Vagina (tissue), 2 donors: ENCODE results near the gene CRYBG1. TPM values are rescaled to one million over a fixed set of nuclear protein-coding genes. Genes with fewer than 3 reads are reported as not detected.

Experiments
- DNase-seq, 2 donors: peaks; one replicate each; pipeline ENCODE4 v3.0.0-alpha.2; 2017; ENCODE audit errors: extremely low spot score in 2 of 2
- H3K27ac ChIP-seq: fragments of 200-600 bp; sonication (generic); one replicate; pipeline ENCODE4 v1.5.1; 2019
- H3K27me3 ChIP-seq: fragments of 200-600 bp; sonication (generic); one replicate; pipeline ENCODE4 v1.5.1; 2019
- H3K36me3 ChIP-seq, 2 donors: fragments of 200-600 bp; sonication (generic); one replicate each; pipeline ENCODE4 v1.5.1; 2017 to 2019
- H3K4me1 ChIP-seq: fragments of 200-600 bp; sonication (generic); one replicate; pipeline ENCODE4 v1.5.1; 2019
- H3K4me3 ChIP-seq, 2 donors: fragments of 200-600 bp; sonication (generic); 1 replicate in 1 of 2; 2 replicates in 1 of 2; pipeline ENCODE4 v1.5.1; 2016 to 2019
- H3K9me3 ChIP-seq: fragments of 200-600 bp; sonication (generic); one replicate; pipeline ENCODE4 v1.5.1; 2019
- POLR2A ChIP-seq, 2 donors: fragments of 450-650 bp; IDR thresholded peaks; one replicate each; pipeline ENCODE4 v1.6.1; 2017; ENCODE audit warnings: antibody characterized with exemption in 2 of 2, mild to moderate bottlenecking in 2 of 2, moderate library complexity in 2 of 2
- POLR2AphosphoS5 ChIP-seq, 2 donors: sonication (generic); formaldehyde crosslinking; IDR thresholded peaks; one replicate each; pipeline ENCODE4 v1.9.0; 2017; ENCODE audit warnings: antibody characterized with exemption in 2 of 2, mild to moderate bottlenecking in 2 of 2, low read depth in 1 of 2; ENCODE audit not compliant: insufficient read depth in 1 of 2
- intact Hi-C: fragments of 100-400 bp; cut with DNase I; formaldehyde crosslinking; loops from one replicate; pipeline ENCODE4 v1.15.1; 2023
- small RNA-seq: library from RNA; depleted of rRNA; stranded (forward); fragments of <200 nt; gene quantifications from one replicate; pipeline ENCODE3, GENCODE V24; 2016
- total RNA-seq: library from RNA; depleted of rRNA; stranded (reverse); fragments of >200 nt; gene quantifications from one replicate; pipeline ENCODE4 v1.2.3, GENCODE V29; 2016
- TF ChIP-seq, protein P1 (sequence below), 3 experiments: fragments of 450-650 bp in 2 of 3; fragments of 200-600 bp in 1 of 3; sonication (generic) in 1 of 3; IDR thresholded peaks; one replicate each; pipeline ENCODE4 v1.5.1; 2017 to 2019; ENCODE audit warnings: antibody characterized with exemption in 3 of 3, mild to moderate bottlenecking in 2 of 3, moderate library complexity in 2 of 3

The CRYBG1 gene
- total RNA-seq, 1 donor from 2014 or later: 46.7 TPM

DNA sequence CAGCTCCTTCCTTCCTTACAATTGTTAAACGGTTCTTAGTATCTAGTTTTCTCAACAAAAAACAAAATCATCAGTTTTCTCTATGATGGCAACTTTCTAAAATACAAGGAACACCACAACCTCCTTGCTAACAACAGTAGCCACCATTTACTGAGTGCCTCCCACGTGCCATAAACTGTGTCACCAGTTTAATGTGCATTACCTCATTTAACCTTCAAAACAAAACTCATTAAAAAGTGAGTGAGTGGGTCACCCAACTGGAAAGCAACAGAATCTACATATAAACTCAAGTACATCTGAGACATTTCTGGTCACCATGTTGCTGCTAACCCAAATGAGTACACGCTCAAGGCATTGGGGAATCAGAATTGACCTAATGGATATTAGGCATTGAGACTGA, 257.8 kb downstream of the CRYBG1 start:
- Histone ChIP-seq H3K4me1 (no peaks in the 10 kb centered on the region), H3K27ac (no peak overlapping the region), H3K36me3 (no peaks in the 10 kb centered on the region), H3K4me3 (no peak overlapping the region), H3K27me3 (no peaks in the 10 kb centered on the region), H3K9me3 (no peaks in the 10 kb centered on the region)
- intact Hi-C loops: no loop called here
- TF ChIP-seq POLR2AphosphoS5 (IDR thresholded peaks at IDR 0.05; ENCODE audit: insufficient read depth in 1 of 2, low read depth in 1 of 2) (no peak), POLR2A (IDR thresholded peaks at IDR 0.05) (no peak)
- TF ChIP-seq, protein P1, sequence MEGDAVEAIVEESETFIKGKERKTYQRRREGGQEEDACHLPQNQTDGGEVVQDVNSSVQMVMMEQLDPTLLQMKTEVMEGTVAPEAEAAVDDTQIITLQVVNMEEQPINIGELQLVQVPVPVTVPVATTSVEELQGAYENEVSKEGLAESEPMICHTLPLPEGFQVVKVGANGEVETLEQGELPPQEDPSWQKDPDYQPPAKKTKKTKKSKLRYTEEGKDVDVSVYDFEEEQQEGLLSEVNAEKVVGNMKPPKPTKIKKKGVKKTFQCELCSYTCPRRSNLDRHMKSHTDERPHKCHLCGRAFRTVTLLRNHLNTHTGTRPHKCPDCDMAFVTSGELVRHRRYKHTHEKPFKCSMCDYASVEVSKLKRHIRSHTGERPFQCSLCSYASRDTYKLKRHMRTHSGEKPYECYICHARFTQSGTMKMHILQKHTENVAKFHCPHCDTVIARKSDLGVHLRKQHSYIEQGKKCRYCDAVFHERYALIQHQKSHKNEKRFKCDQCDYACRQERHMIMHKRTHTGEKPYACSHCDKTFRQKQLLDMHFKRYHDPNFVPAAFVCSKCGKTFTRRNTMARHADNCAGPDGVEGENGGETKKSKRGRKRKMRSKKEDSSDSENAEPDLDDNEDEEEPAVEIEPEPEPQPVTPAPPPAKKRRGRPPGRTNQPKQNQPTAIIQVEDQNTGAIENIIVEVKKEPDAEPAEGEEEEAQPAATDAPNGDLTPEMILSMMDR (IDR thresholded peaks at IDR 0.05): no peak
- no peak for DNase-seq

DNA sequence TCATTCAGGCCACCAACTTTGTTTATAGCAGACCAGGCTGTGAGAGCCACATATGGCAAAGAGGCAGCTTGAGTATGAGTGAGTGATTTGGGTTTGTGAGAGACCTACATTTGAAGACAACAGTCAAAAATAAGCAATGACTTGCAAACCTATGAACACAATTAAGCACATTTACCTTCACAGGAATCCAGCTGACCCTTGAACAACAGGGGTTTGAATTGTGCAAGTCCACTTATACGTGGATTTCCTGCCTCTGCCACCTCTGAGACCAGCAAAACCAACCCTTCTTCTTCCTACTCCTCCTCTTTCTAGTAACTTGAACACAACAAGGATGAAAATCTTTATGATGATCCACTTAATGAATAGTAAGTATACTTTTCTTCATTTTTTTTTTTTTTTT, 258.7 kb downstream of the CRYBG1 start:
- Histone ChIP-seq H3K27me3 (no peaks in the 10 kb centered on the region), H3K27ac (no peak overlapping the region), H3K36me3 (no peaks in the 10 kb centered on the region), H3K4me3 (no peak overlapping the region), H3K4me1 (no peaks in the 10 kb centered on the region), H3K9me3 (no peaks in the 10 kb centered on the region)
- intact Hi-C loops: no loop called here
- TF ChIP-seq POLR2AphosphoS5 (IDR thresholded peaks at IDR 0.05; ENCODE audit: insufficient read depth in 1 of 2, low read depth in 1 of 2) (no peak), POLR2A (IDR thresholded peaks at IDR 0.05) (no peak)
- TF ChIP-seq, protein P1 (IDR thresholded peaks at IDR 0.05): no peak
- no peak for DNase-seq

DNA sequence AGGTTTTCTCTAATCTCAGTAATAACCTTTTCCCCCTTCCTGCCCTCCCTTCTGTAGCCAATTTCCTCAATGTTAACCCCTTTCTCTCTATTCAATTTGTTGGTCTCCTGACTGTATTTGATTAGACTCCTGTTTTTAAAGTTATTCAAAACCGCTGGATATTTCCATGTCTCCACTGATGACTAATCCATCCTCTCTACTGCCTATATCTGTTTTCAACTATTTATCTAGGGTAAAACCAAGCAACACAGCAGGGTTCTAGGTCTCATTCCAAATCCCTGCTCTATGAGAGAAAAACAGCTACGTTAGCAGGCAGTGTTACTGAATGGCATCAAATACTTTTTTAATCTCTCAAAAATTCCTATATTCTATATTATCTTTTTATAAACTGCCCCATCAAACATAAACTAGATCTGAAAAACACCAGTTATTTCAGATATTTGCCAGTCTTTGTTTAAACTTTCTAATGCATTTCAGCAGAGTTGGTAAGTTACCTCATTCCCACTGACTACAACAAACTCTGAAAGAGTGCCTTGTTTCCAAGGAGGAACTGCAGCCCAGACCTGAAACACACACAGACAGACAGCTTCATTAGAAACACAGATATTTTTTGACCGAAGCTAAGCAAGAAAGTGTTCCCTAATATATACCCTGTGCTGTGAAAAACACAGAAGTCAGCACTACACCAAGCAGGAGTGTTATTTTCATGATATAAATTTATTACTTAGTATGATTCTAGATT, 260.6 kb downstream of the CRYBG1 start:
- DNase-seq: no peak
- no peaks in the 10 kb centered on the region for H3K9me3 ChIP-seq
- H3K4me1 ChIP-seq: no peaks in the 10 kb centered on the region
- H3K27ac ChIP-seq: no peak overlapping the region
- no peaks in the 10 kb centered on the region for H3K36me3 ChIP-seq
- intact Hi-C loops: no loop called here
- no peak overlapping the region for H3K4me3 ChIP-seq
- no peaks in the 10 kb centered on the region for H3K27me3 ChIP-seq
- TF ChIP-seq POLR2A (IDR thresholded peaks at IDR 0.05): no peak
- TF ChIP-seq POLR2AphosphoS5 (IDR thresholded peaks at IDR 0.05; ENCODE audit: insufficient read depth in 1 of 2, low read depth in 1 of 2): no peak
- TF ChIP-seq, protein P1 (IDR thresholded peaks at IDR 0.05): no peak

Small RNAs within 50 kb of the gene (small RNA-seq; reads per million reads assigned to genes)
- gene RF00019 (not detected), gene RNA5SP211 (not detected), gene RNU6-527P (not detected)

Other genes with a start within 250 kb of the CRYBG1 start
- gene ATG5, start 35.0 kb upstream of the CRYBG1 start, total RNA-seq: 37.1 TPM